DMS114 treated with DMSO at 0.1 percent for 48 hours (cell line): ENCODE results near the gene ANKS1B.

ENCODE experiments used
- DNase-seq: peaks from one replicate; lab custom pipeline; 2025; ENCODE audit not compliant: unreplicated experiment; lab: John Stamatoyannopoulos, UW

Gene ANKS1B

GRCh38 chr12:99966429-99966828 lies 18.3 kb downstream of the ANKS1B start:
- DNase-seq, result no peak

- no peak for DNase-seq
These were observed 24.4 kb downstream of the ANKS1B start for GRCh38 chr12:99960311-99960710.

DNA sequence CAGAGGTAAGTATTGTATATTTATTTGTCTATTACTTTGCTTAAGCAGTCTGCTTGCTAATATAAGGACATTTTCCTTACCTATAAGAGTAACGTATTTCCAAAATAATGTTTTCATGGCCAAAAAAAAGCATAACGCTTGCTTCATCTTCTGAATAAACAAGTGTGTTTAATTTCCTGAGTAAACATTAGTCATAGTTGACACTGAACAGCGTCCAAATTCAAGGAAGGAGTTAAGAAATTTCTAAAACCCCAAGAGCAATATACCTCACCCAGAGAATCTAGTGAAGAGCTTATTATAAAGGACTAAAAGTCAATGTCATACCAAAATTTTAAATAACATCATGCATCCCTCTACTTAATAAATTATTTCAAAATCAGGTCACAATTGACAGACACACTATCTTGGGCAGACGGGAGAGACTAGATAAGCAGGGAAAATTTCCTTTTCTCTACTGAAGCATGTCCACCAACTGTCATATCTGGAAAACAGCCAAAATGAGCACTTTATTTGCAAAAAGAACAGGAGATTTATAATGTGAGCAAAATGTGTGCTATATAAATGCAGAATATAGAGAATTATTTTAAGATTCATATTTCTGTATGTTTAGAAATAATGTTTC lies 25.1 kb downstream of the ANKS1B start:
- no peak for DNase-seq

GRCh38 chr12:99957866-99958466 lies 26.8 kb downstream of the ANKS1B start:
- DNase-seq, result no peak

GRCh38 chr12:99954724-99955123 lies 30.0 kb downstream of the ANKS1B start:
- DNase-seq, result no peak

DNA sequence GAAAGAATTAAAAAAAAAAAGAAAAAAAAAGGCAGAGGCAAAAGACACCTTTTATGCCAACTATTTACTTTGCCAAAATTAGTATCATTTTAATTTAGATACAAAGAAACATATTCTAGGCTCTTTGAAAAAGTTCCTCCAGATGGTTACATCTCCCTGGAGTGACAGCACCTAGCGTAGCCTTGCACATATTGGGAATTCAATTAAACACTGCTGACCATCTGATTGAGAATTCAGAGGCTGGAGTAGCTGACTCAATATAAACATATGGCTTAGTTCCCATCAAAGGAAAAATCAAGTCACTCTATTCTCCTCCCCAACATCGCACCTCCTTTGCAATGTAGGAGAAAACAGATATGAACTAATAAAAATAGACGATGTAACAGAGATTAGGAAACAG lies 36.4 kb downstream of the ANKS1B start:
- DNase-seq, result no peak

DNA sequence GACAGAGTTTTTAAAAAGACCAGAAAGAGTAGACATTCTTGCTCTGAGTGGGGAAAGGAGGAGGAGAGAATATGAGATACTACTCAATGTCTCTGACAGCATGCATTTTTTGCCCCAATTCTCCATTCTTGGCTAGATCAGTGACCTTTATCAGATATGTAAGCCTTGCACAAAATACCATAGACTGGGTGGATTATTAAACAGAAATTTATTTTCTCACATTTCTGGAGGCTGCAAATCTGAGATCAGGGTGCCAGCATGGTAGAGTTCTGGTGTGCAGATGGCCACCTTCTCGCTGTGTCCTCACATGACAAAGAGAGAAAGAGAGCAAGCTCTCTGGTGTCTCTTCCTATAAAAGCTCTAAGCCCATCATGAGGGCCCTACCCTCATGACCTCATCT lies 38.6 kb downstream of the ANKS1B start:
- DNase-seq, result no peak

DNA sequence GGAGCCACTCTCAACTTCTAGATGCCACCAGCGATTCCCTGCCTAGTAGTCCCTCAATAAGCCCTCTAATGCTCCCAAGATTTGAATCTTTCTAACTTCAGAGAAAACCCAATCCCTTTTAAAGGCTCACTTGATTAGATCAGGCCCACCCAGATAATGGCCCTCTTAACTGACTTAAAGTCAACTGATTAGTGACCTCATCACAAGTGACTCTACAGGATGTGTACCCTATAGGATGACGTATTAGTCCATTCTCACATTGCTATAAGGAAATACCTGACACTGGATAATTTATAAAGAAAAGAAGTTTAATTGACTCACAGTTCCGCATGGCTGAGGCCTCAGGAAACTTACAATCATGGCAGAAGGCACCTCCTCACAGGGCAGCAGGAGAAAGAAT lies 49.1 kb downstream of the ANKS1B start:
- DNase-seq, result no peak

DNA sequence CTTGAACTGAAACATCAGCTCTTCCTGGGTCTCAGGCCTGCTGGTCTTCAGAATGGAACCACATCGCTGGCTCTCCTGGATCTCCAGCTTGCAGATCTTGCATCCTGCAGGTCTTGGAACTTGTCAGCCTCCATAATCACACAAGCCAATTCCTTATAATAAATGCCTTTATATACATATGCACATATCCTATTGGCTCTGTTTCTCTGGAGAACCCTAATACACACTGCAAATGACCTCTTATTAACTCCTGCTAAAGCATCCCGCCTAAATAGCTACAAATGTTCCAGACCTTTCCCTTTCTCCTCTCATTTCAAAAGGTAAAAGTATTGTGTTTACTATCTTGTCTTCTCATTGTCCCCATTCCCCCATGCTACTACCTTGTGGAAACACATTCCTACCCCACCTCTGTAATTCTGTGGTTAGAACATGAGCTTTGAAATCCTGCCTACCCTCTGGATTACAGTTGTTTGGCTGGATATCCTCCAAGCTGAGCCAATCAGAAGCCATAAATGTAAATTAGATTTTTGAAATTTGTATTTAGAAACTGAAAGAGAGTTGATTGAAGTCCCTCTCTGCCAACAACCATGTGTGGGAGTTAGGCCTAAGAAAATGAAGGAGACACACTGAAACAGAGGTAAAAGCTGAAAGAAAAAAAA lies 58.1 kb downstream of the ANKS1B start:
- no peak for DNase-seq

DNA sequence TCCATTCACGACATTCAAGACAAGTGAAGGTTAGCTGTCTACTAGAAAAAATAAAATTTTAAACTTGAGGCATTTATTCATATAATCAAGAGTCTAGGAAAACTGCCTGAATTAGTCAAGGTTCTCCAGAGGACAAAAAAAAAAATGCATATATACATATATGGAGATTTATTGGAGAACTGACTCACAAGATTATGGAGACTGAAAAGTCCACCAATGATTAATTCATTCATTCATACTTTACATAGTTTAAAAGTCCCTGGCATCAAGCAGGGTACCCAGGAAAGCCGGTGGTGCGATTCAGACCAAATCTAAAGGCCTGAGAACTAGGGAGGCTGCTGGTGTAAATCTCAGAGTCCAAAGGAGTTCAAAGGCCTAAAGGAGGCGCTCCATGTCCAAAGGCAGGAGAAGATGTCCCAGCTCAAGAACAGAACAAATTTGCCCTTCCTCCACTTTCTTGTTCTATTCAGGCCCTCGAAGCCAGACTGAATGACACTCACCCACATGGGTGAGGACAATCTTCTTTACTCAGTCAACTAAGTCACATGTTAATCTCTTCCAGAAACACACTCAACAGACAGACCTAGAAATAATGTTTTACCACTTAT lies 64.3 kb downstream of the ANKS1B start:
- no peak for DNase-seq

- no peak for DNase-seq
These were observed 66.9 kb downstream of the ANKS1B start for GRCh38 chr12:99917711-99918402.

GRCh38 chr12:99916555-99916954 lies 68.2 kb downstream of the ANKS1B start:
- no peak for DNase-seq

DNA sequence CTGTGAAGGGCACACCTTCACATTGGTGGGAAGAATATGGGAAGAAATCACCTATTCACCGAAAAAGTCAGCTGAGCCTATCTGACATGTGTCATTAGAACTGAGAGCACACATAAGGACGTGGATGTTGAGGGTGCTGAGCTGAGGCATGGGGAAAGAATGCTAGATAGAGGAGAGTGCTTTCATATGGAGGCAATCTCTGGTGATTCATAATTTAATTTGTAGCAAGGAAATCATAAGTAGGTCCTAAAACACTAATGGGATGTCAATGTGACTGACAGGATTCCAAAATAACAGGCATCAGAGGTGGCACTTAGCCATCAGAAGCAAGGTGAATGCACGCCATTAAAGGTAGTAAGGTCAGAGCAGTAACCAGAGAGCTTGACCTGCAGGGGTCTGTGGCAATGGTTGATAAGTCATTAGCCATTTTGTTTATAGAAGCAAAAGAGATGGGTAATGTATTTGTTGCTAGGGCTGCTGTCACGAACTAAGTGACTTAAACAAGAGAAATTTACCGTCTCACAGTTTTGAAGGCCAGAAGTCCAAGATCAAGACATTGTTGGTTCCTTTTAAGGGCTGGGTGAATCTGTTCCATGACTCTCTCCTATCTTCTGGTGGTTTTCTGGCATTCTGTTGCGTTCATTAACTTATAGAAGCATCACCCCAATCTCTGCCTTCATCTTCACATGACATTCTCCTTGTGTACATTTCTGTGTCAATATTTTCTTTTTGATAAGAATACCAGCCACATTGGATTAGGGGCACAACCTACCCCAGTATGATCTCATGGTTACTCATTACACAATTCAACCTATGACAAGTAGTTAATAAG lies 69.3 kb downstream of the ANKS1B start:
- DNase-seq, result no peak

GRCh38 chr12:99914206-99914605 lies 70.5 kb downstream of the ANKS1B start:
- no peak for DNase-seq

GRCh38 chr12:99911967-99912366 lies 72.8 kb downstream of the ANKS1B start:
- no peak for DNase-seq

GRCh38 chr12:99911081-99911480 lies 73.7 kb downstream of the ANKS1B start:
- no peak for DNase-seq

- no peak for DNase-seq
These were observed 74.4 kb downstream of the ANKS1B start for GRCh38 chr12:99910342-99910741.

GRCh38 chr12:99906786-99907579 lies 77.8 kb downstream of the ANKS1B start:
- no peak for DNase-seq

GRCh38 chr12:99901181-99901580 lies 83.6 kb downstream of the ANKS1B start:
- DNase-seq, result no peak

- DNase-seq, result no peak
These were observed 86.1 kb downstream of the ANKS1B start for GRCh38 chr12:99898645-99899044.
